Hepatocyte (in vitro differentiated cells): ENCODE results near the gene TMBIM1.

Experiments
- CTCF ChIP-seq: fragments of 200-600 bp; sonication (generic); IDR thresholded peaks from 2 replicates; pipeline ENCODE4 v1.5.1; 2016; ENCODE audit warnings: antibody characterized with exemption, mild to moderate bottlenecking; ENCODE audit not compliant: poor library complexity
- EZH2 ChIP-seq: fragments of 200-600 bp; sonication (generic); IDR thresholded peaks from 2 replicates; pipeline ENCODE4 v1.6.1; 2016; ENCODE audit warnings: antibody characterized with exemption, mild to moderate bottlenecking, borderline replicate concordance

- TF ChIP-seq CTCF (no peak), EZH2 (no peak)
These were observed 63.8 kb downstream of the TMBIM1 start for GRCh38 chr2:218228366-218229090.
